Activated naive CD4-positive, alpha-beta T cell treated with anti-CD3 and anti-CD28 coated beads, Interleukin-2, amount 10 ng/mL, durations not matched to agents 7 days and 5 days (primary cell): ENCODE results near the gene DCAF8.
"Not testable (repeated sequence)": the region's sequence is repeated elsewhere in the genome, so short reads cannot be mapped to it uniquely, and the experiment has no call there.

Source experiments
- CTCF ChIA-PET: fragments of 350-600 bp; sonication (Branson Sonifier 250); formaldehyde crosslinking; loops from one replicate; lab custom pipeline; 2021; ENCODE audit warnings: antibody characterized with exemption; lab: Charles Lee
- DNase-seq: peaks from one replicate; pipeline ENCODE4 v3.0.0-alpha.2; 2020
- H3K27ac Mint-ChIP-seq: one replicate; pipeline ENCODE4 v1.8.0; 2021; ENCODE audit warnings: mild to moderate bottlenecking, moderate library complexity, mixed read lengths
- H3K27me3 Mint-ChIP-seq: one replicate; pipeline ENCODE4 v1.8.0; 2021; ENCODE audit warnings: mild to moderate bottlenecking, mixed read lengths
- H3K36me3 Mint-ChIP-seq: one replicate; pipeline ENCODE4 v1.8.0; 2021; ENCODE audit warnings: mixed read lengths
- H3K4me1 Mint-ChIP-seq: one replicate; pipeline ENCODE4 v1.8.0; 2021; ENCODE audit warnings: mixed read lengths
- H3K4me3 Mint-ChIP-seq: one replicate; pipeline ENCODE4 v1.8.0; 2021; ENCODE audit warnings: mild to moderate bottlenecking, moderate library complexity, mixed read lengths
- H3K9me3 Mint-ChIP-seq: one replicate; pipeline ENCODE4 v1.8.0; 2021; ENCODE audit warnings: mixed read lengths

DCAF8 gene

GRCh38 chr1:160261893-160262794 is at the start of gene DCAF8:
Gene DCAF8, minus strand, starts transcription at chr1:160262549. Its CDS starts 18,541 bp downstream, at chr1:160244008.
- H3K4me1 Mint-ChIP-seq, result peaks cover 39% of the 10 kb centered on the region
- peak within 1 kb of the TSS; percentile 94 for H3K4me3 Mint-ChIP-seq
- DNase-seq, result peak; percentile 99
- CTCF ChIA-PET, result interaction anchor here (0.6 to 4.9 kb wide), 6 partner anchors 10 to 114 kb away, joined by 4 to 34 read pairs (median 16); partner anchors contain the start of gene PEX19
- peak within 1 kb of the TSS; percentile 99 for H3K27ac Mint-ChIP-seq
- no peaks in the 10 kb centered on the region for H3K9me3 Mint-ChIP-seq
- peaks cover 19% of the 10 kb centered on the region for H3K36me3 Mint-ChIP-seq
- H3K27me3 Mint-ChIP-seq, result peaks cover 4% of the 10 kb centered on the region

DNA sequence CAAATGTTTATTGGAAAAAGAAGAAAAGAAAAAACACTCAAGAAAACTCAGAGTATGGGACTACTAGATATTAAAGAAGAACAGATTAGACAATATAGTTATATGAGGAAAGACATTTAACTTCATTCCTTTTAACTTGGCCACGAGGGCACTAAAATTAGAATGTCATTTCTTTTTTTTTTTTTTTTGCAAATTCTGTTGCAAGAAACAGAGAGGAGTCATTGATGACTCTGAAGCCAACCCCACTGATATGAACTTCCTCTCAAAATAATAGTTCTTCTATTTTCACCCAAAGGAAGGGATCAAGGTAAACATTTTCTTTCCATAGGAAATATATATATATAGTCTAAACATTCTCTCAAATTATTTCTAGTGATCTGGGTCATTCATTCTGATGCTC is 47.2 kb upstream of the DCAF8 start:
- no peaks in the 10 kb centered on the region for H3K27me3 Mint-ChIP-seq
- no peak for DNase-seq
- CTCF ChIA-PET, result interaction anchor here (1.6 kb wide), 1 partner anchor 58 kb away, joined by 3 read pairs; no protein-coding TSS in a partner anchor
- no peaks in the 10 kb centered on the region for H3K9me3 Mint-ChIP-seq
- no peak overlapping the region for H3K4me3 Mint-ChIP-seq
- no peak overlapping the region for H3K27ac Mint-ChIP-seq
- H3K4me1 Mint-ChIP-seq, result no peaks in the 10 kb centered on the region
- H3K36me3 Mint-ChIP-seq, result peaks cover 67% of the 10 kb centered on the region

- Mint-ChIP-seq H3K36me3 (peaks cover 67% of the 10 kb centered on the region), H3K9me3 (no peaks in the 10 kb centered on the region)
- CTCF ChIA-PET, result interaction anchor here (1.6 kb wide), 1 partner anchor 57 kb away, joined by 3 read pairs; no protein-coding TSS in a partner anchor
These were observed 46.8 kb upstream of the DCAF8 start for GRCh38 chr1:160309185-160309557.

GRCh38 chr1:160308451-160309184 is 46.3 kb upstream of the DCAF8 start:
- Mint-ChIP-seq H3K4me1 (no peaks in the 10 kb centered on the region), H3K4me3 (no peak overlapping the region), H3K27ac (no peak overlapping the region), H3K9me3 (no peaks in the 10 kb centered on the region), H3K27me3 (no peaks in the 10 kb centered on the region), H3K36me3 (peaks cover 64% of the 10 kb centered on the region)
- CTCF ChIA-PET, result interaction anchor here (0.9 to 1.6 kb wide), 2 partner anchors 17 to 57 kb away, joined by 3 to 6 read pairs; no protein-coding TSS in a partner anchor
- no peak for DNase-seq

More at GRCh38 chr1:160309185-160309557, 46.8 kb upstream of the DCAF8 start:
- Mint-ChIP-seq H3K27ac (no peak overlapping the region), H3K4me3 (no peak overlapping the region), H3K4me1 (no peaks in the 10 kb centered on the region), H3K27me3 (no peaks in the 10 kb centered on the region)
- DNase-seq, result no peak

DNA sequence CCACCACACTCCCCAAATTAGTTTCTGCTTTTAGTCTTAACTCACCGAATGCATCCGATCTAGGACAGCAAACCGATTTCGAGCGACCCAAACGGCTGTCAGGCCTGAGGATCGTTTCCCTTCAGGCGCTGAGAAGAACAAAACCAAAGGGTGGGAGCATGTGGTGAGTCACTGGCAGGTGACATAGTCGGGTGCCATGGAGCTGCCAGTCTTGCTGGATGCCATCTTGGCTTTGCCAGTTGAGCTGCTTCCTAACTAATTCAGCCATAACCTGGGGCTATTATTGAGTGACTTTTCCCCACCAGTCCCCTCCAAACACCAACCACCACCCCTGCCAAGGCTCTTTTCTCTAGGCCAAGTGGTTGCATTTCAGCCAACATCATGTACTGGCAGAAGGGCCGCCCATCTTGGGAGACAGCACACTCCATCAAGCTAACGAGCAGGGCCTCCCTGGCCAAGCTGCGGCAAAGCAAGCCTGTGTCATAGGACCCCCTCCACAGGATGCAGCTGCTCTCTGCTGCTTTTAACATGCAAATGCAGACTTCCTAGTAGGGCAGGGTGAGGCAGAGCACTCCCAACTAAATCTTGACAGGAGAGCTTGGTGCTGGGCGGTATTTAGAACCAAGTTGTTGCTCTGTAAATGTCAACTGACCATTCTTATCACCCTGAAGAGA is 44.9 kb upstream of the DCAF8 start:
- Mint-ChIP-seq H3K9me3 (no peaks in the 10 kb centered on the region), H3K4me3 (no peak overlapping the region), H3K27ac (no peak overlapping the region), H3K36me3 (peaks cover 62% of the 10 kb centered on the region), H3K4me1 (no peaks in the 10 kb centered on the region), H3K27me3 (no peaks in the 10 kb centered on the region)
- DNase-seq, result no peak
- CTCF ChIA-PET, result interaction anchor here (1.3 kb wide), 1 partner anchor 16 kb away, joined by 3 read pairs; no protein-coding TSS in a partner anchor

DNA sequence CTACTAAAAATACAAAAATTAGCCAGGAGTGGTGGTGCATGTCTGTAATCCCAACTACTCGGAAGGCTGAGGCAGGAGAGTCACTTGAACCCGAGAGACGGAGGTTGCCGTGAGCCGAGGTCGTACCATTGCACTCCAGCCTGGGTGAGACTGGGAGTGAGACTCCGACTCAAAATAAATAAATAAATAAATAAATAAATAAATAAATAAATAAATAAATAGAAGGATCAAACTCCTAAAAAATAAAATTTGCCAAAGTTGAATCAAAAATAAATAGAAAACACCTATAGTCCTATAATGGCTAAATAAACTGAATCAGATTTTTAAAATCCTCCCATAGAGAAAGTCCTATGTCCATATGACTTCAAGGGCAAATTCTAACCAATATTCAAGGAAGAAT is 37.8 kb upstream of the DCAF8 start:
- CTCF ChIA-PET, result interaction anchor here (0.8 kb wide), 1 partner anchor 8 kb away, joined by 3 read pairs; no protein-coding TSS in a partner anchor
- Mint-ChIP-seq H3K4me1 (no peaks in the 10 kb centered on the region), H3K27ac (no peak overlapping the region), H3K36me3 (peaks cover 59% of the 10 kb centered on the region), H3K27me3 (no peaks in the 10 kb centered on the region), H3K9me3 (no peaks in the 10 kb centered on the region), H3K4me3 (no peak overlapping the region)
- no peak for DNase-seq

DNA sequence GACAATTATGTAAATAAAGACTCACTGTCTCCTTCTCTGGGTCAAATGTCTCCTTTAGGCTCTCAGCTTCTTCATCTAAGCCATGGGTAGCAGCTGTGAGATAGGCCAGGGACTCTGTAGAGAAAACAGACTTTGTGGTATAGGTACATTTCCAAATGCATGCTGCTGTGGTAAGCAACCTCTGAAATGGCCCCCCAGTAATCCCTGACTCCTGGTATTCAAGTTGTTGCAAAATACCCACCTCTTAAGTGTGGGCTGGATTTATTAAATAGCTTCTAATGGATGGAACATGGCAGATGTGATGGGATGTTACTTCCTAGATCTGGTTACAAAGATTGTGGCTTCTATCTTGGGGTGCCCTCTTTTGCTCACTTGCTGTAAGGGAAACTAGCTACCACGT is 33.7 kb upstream of the DCAF8 start:
- Mint-ChIP-seq H3K9me3 (no peaks in the 10 kb centered on the region), H3K36me3 (peaks cover 82% of the 10 kb centered on the region), H3K27ac (no peak overlapping the region), H3K27me3 (no peaks in the 10 kb centered on the region), H3K4me1 (no peaks in the 10 kb centered on the region), H3K4me3 (no peak overlapping the region)
- DNase-seq, result no peak
- CTCF ChIA-PET, result interaction anchor here (1.1 kb wide), 1 partner anchor 39 kb away, joined by 3 read pairs; no protein-coding TSS in a partner anchor

DNA sequence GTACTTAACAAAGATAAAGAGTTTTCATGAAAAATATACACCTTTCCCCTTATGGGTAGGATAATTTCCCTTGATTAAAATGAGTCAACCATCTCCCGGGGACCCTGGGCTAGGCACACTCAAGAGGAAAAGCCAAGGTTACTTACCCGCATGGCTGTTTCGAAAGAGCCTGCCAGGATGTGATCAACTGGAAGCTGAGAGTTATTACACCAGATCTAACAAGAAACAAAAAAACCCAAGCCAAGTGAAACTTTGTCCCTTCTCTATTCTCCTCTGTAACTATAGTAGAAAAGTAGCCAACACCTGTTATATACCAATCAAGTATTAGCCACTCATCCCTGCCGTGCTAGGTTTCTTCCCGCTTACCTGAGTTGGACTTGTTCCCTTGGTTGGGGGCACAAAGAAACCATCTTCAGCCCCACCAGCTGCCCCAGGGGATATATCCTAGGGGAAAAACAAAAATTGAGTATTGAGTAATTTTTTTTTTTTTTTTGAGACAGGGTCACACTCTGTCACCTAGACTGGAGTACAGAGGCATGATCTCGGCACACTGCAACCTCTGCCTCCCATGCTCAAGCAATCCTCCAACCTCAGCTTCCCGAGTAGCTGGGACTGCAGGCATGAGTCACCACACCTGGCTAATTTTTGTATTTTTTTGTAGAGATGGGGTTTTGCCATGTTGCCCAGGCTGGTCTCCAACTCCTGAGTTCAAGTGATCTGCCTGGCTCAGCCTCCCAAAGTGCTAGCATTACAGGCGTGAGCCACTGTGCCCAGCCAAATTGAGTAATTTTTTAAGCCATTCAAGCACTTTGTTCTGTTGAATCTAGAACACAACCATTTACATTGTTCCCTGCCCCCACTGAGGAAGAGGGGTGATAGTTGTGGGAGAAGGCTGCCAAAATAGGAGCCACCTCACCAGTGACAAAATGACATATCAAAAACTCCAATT is 30.9 kb upstream of the DCAF8 start:
- Mint-ChIP-seq H3K27ac (no peak overlapping the region), H3K27me3 (no peaks in the 10 kb centered on the region), H3K9me3 (no peaks in the 10 kb centered on the region), H3K4me1 (no peaks in the 10 kb centered on the region), H3K36me3 (peaks cover 81% of the 10 kb centered on the region), H3K4me3 (no peak overlapping the region)
- DNase-seq, result no peak
- CTCF ChIA-PET, result interaction anchor here (0.9 to 8.0 kb wide), 18 partner anchors 7 to 192 kb away, joined by 3 to 119 read pairs (median 6); partner anchors contain the start of genes CASQ1, DCAF8 and PEX19

DNA sequence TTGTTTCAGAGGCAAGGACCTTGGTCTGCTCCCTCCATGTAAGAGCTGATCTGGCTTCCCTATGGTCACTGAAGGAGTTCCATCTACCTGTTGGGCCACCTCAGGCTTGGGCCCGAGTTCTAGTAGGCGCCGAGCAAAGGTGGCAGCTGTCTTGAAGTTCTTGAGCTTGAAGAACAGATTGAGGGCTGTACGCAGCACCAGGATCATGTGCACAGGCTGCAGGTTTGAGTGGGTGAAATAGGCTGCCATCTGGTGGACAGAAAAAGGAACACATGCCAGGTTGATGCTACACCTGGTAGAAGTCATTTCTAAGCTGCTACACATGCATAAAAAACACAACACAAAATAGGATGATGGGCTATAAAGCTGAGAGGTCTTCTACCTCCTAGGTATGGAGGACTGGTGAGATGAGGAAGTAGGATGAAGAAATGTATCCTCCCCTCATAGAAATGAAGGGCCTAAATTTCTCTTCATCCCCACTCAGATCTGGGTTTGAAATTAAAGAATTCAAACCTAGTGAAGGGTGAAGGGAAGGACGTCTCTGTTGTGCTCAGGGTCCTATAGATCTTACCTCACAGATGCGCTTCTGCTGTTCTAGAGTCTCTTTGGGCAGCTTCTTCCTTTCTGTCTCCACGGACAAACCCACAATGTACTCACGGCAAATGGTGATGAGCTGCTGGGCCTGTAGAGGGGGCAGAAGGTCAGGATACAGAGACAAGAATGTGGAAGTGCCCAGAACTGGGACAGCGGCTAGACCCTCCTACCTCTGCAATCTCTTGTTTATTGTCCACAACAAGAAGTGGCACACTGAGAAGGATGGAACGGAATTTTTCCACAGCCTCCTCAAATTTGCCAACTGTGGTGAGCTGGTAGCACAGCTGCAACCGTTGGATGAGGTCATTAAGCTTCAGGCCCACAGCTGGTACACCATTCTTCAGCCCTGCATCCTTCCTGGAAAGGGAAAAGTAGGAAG is 29.2 kb upstream of the DCAF8 start:
- peak; percentile 81 for DNase-seq
- Mint-ChIP-seq H3K4me3 (no peak overlapping the region), H3K27ac (peak overlapping the region; percentile 35), H3K27me3 (no peaks in the 10 kb centered on the region), H3K9me3 (no peaks in the 10 kb centered on the region), H3K36me3 (peaks cover 67% of the 10 kb centered on the region), H3K4me1 (no peaks in the 10 kb centered on the region)
- CTCF ChIA-PET, result interaction anchor here (0.6 to 8.0 kb wide), 57 partner anchors 9 to 535 kb away, joined by 3 to 119 read pairs (median 6); partner anchors contain the start of genes CASQ1, DCAF8 and IGSF8

GRCh38 chr1:160287769-160288168 is 25.4 kb upstream of the DCAF8 start:
- H3K9me3 Mint-ChIP-seq, H3K27me3 Mint-ChIP-seq, DNase-seq, H3K4me3 Mint-ChIP-seq, H3K27ac Mint-ChIP-seq: not testable (repeated sequence)
- Mint-ChIP-seq H3K36me3 (peaks cover 41% of the 10 kb centered on the region), H3K4me1 (peaks cover 20% of the 10 kb centered on the region)
- CTCF ChIA-PET, result interaction anchor here (0.6 to 8.0 kb wide), 7 partner anchors 34 to 501 kb away, joined by 3 to 119 read pairs (median 3); partner anchors contain the start of gene CASQ1

GRCh38 chr1:160285506-160285905 is 23.2 kb upstream of the DCAF8 start:
- no peak for DNase-seq
- Mint-ChIP-seq H3K36me3 (peaks cover 33% of the 10 kb centered on the region), H3K4me3 (peak overlapping the region; percentile 98), H3K4me1 (peaks cover 20% of the 10 kb centered on the region), H3K9me3 (no peaks in the 10 kb centered on the region), H3K27ac (no peak overlapping the region), H3K27me3 (no peaks in the 10 kb centered on the region)
- CTCF ChIA-PET, result interaction anchor here (0.8 to 2.7 kb wide), 6 partner anchors 8 to 201 kb away, joined by 3 to 10 read pairs (median 4); partner anchors contain the start of gene DCAF8
